ENCODE results near the gene PRR15. TPM values are rescaled to one million over a fixed set of nuclear protein-coding genes. Genes with fewer than 3 reads are reported as not detected.

PRR15 gene
- total and polyA plus RNA-seq, 2 experiments from 2014 or later, result 9.6 to 17.4 TPM

DNA sequence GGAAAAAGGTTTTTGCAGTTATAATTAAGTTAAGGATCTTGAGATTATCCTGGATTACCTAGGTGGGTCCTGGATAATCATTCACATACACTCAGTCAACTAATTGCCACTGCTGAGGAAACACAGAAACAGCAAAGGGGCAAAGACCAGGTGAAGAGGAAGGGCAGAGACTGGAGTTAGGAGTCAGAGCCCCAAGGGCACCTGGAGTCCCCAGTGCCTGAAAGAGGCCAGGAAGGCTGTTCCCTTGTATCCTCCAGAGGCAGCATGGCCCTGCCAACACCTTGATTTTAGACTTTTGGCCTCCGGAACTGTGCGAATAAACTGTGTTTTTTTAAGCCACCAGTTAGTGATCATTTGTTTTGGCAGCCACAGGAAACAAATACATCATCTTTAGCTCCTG lies 24.6 kb downstream of the PRR15 start (continued):
- TF ChIP-seq, protein P1, sequence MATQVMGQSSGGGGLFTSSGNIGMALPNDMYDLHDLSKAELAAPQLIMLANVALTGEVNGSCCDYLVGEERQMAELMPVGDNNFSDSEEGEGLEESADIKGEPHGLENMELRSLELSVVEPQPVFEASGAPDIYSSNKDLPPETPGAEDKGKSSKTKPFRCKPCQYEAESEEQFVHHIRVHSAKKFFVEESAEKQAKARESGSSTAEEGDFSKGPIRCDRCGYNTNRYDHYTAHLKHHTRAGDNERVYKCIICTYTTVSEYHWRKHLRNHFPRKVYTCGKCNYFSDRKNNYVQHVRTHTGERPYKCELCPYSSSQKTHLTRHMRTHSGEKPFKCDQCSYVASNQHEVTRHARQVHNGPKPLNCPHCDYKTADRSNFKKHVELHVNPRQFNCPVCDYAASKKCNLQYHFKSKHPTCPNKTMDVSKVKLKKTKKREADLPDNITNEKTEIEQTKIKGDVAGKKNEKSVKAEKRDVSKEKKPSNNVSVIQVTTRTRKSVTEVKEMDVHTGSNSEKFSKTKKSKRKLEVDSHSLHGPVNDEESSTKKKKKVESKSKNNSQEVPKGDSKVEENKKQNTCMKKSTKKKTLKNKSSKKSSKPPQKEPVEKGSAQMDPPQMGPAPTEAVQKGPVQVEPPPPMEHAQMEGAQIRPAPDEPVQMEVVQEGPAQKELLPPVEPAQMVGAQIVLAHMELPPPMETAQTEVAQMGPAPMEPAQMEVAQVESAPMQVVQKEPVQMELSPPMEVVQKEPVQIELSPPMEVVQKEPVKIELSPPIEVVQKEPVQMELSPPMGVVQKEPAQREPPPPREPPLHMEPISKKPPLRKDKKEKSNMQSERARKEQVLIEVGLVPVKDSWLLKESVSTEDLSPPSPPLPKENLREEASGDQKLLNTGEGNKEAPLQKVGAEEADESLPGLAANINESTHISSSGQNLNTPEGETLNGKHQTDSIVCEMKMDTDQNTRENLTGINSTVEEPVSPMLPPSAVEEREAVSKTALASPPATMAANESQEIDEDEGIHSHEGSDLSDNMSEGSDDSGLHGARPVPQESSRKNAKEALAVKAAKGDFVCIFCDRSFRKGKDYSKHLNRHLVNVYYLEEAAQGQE (IDR thresholded peaks at IDR 0.05; ENCODE audit: unreplicated experiment), result no peak
- no peak for TF ChIP-seq ZNF114 (CRISPR knock-in tag; IDR thresholded peaks at IDR 0.05)
- no peak for TF ChIP-seq NANOG (IDR thresholded peaks at IDR 0.05; ENCODE audit: borderline replicate concordance)
- no peak for TF ChIP-seq ZNF331 (CRISPR knock-in tag; IDR thresholded peaks at IDR 0.05; ENCODE audit: low read depth)
- TF ChIP-seq POLR2AphosphoS5 (IDR thresholded peaks at IDR 0.05; ENCODE audit: low read depth), result no peak

DNA sequence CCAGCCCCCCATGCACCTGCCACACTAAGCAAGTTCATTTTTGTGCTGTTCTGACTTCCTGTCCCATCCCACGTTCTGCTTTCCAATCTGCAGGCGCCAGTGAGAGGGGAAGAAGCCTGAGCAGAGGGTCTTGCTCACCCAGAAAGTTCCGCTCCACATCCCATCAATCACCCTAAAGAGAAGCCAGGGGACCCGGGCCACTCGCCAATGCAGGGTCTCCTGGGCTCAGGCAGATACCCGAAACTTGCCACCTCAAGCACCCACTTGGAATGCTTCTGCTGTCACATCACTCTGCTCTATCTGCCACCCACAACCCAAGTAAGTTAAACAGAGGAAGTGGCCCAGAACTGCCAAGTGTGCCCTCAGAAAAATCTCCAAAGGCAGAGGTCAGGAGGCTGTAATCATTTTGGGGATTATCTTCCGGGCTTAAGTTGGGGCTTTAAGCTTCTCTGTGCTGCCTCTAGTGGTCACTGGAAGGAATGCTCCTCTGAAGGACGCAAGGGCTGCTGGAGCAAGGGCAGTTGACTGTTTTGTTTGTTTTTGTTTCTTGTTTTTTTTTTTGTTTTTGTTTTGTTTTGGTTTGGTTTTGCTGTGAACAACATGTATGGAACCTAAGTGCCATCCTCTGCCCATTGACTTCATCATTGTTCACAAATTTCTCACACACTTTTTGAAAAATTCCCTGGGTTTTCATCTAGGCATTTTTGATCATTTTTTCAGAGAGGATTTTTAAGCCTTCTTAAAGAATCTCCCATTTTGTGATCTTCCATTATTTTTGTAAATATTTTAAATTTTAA lies 25.5 kb downstream of the PRR15 start:
- no peaks in the 10 kb centered on the region for H3K36me3 ChIP-seq (ENCODE audit: insufficient read depth)
- no peaks in the 10 kb centered on the region for H3K27me3 ChIP-seq (ENCODE audit: insufficient read depth)
- Mint-ChIP-seq H3K9me3 (peaks cover 2% of the 10 kb centered on the region; the same call in 1 of the 3 replicates), H3K27me3 (ENCODE audit: insufficient read depth, low read depth, poor library complexity) (no peaks in the 10 kb centered on the region), H3K4me3 (no peak overlapping the region), H3K4me1 (no peaks in the 10 kb centered on the region; the same call in 2 of the 3 replicates), H3K27ac (no peak overlapping the region), H3K36me3 (ENCODE audit: low read depth) (no peaks in the 10 kb centered on the region)
- H3F3A ChIP-seq (replicated peaks; ENCODE audit: low read depth), result no peaks in the 10 kb centered on the region
- H4K20me1 ChIP-seq (replicated peaks; ENCODE audit: insufficient read depth), result no peaks in the 10 kb centered on the region
- no peak overlapping the region for H3K4me3 ChIP-seq
- no peaks in the 10 kb centered on the region for H3K4me1 ChIP-seq (ENCODE audit: insufficient read depth)
- H3K79me2 ChIP-seq (replicated peaks; ENCODE audit: insufficient read depth), result no peaks in the 10 kb centered on the region
- no peak overlapping the region for H3K4me2 ChIP-seq
- H2AFZ ChIP-seq, result peak overlapping the region; percentile 9; the same call in 1 of the 2 replicates
- peak; percentile 85 for DNase-seq (ENCODE audit: low spot score)
- H3K27ac ChIP-seq (ENCODE audit: low read depth), result no peak overlapping the region
- TF ChIP-seq, protein P2, sequence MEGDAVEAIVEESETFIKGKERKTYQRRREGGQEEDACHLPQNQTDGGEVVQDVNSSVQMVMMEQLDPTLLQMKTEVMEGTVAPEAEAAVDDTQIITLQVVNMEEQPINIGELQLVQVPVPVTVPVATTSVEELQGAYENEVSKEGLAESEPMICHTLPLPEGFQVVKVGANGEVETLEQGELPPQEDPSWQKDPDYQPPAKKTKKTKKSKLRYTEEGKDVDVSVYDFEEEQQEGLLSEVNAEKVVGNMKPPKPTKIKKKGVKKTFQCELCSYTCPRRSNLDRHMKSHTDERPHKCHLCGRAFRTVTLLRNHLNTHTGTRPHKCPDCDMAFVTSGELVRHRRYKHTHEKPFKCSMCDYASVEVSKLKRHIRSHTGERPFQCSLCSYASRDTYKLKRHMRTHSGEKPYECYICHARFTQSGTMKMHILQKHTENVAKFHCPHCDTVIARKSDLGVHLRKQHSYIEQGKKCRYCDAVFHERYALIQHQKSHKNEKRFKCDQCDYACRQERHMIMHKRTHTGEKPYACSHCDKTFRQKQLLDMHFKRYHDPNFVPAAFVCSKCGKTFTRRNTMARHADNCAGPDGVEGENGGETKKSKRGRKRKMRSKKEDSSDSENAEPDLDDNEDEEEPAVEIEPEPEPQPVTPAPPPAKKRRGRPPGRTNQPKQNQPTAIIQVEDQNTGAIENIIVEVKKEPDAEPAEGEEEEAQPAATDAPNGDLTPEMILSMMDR (conservative IDR thresholded peaks at IDR 0.05; ENCODE audit: low read depth in 2 of 2), result peak; percentile 80 to 96
- TF ChIP-seq, protein P3, sequence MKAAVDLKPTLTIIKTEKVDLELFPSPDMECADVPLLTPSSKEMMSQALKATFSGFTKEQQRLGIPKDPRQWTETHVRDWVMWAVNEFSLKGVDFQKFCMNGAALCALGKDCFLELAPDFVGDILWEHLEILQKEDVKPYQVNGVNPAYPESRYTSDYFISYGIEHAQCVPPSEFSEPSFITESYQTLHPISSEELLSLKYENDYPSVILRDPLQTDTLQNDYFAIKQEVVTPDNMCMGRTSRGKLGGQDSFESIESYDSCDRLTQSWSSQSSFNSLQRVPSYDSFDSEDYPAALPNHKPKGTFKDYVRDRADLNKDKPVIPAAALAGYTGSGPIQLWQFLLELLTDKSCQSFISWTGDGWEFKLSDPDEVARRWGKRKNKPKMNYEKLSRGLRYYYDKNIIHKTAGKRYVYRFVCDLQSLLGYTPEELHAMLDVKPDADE (IDR thresholded peaks at IDR 0.05), result no peak
- H3K9me2 ChIP-seq (ENCODE audit: insufficient read depth), result no peaks in the 10 kb centered on the region
- ATAC-seq, result peak; percentile 86

All from GM23338 (cell line).